Muscle layer of duodenum (tissue), 2 donors: ENCODE results near the gene NDUFC2.
"Not testable (repeated sequence)": the region's sequence is repeated elsewhere in the genome, so short reads cannot be mapped to it uniquely, and the experiment has no call there.

Source experiments
- H3K27ac ChIP-seq: one replicate; pipeline ENCODE4 v1.7.0; 2013; ENCODE audit warnings: mild to moderate bottlenecking, low read length
- H3K27me3 ChIP-seq: one replicate; pipeline ENCODE4 v1.7.0; 2013; ENCODE audit warnings: low read depth, mild to moderate bottlenecking, control low read depth, low read length
- H3K36me3 ChIP-seq, 2 donors: one replicate each; pipeline ENCODE4 v1.7.0; 2013; ENCODE audit warnings: low read length in 2 of 2, control low read depth in 1 of 2, mild to moderate bottlenecking in 1 of 2; ENCODE audit not compliant: insufficient read depth in 2 of 2, control insufficient read depth in 1 of 2
- H3K4me1 ChIP-seq, 2 donors: one replicate each; pipeline ENCODE4 v1.7.0; 2013; ENCODE audit warnings: low read length in 2 of 2, mild to moderate bottlenecking in 2 of 2, control low read depth in 1 of 2, moderate library complexity in 1 of 2; ENCODE audit not compliant: insufficient read depth in 2 of 2, control insufficient read depth in 1 of 2
- H3K4me3 ChIP-seq, 2 donors: one replicate each; pipeline ENCODE4 v1.7.0; 2013; ENCODE audit warnings: low read length in 2 of 2, low read depth in 1 of 2, mild to moderate bottlenecking in 1 of 2
- H3K9me3 ChIP-seq, 2 donors: one replicate each; pipeline ENCODE4 v1.7.0; 2013; ENCODE audit warnings: low read length in 2 of 2, control low read depth in 1 of 2, mild to moderate bottlenecking in 1 of 2; ENCODE audit not compliant: control insufficient read depth in 1 of 2
- donor health status: healthy.

Gene NDUFC2

GRCh38 chr11:78097666-78098385 lies 18.2 kb upstream of the NDUFC2 start:
- Histone ChIP-seq H3K4me3 (no peak overlapping the region), H3K9me3 (no peaks in the 10 kb centered on the region), H3K27me3 (no peaks in the 10 kb centered on the region), H3K36me3 (peaks cover 11 to 21% of the 10 kb centered on the region in 2 donors), H3K4me1 (no peaks in the 10 kb centered on the region), H3K27ac (no peak overlapping the region)

- Histone ChIP-seq H3K4me1 (no peaks in the 10 kb centered on the region), H3K27me3 (no peaks in the 10 kb centered on the region), H3K4me3 (no peak overlapping the region), H3K27ac (no peak overlapping the region), H3K36me3 (peaks cover 0 to 12% of the 10 kb centered on the region in 2 donors), H3K9me3 (no peaks in the 10 kb centered on the region)
These were observed 14.6 kb upstream of the NDUFC2 start for GRCh38 chr11:78094250-78094649.

DNA sequence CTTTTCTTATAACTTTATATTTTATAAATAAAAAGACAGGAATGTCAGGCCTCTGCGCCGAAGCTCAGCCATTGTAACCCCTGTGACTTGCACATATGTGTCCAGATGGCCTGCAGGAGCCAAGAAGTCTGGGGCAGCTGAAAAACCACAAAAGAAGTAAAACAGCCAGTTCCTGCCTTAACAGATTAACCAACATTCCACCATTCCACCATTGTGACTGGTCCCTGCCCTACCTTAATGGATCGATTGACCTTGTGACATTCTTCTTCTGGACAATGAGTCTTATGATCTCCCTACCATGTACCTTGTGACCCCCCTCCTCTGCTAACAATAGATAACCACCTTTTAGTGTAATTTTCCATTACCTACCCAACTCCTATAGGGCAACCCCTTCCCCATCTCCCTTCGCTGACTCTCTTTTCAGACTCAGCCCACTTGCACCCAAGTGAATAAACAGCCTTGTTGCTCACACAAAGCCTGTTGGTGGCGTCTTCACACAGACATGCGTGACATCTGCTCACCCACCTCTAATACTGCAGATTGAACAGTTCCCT lies 6.9 kb upstream of the NDUFC2 start:
- H3K27ac ChIP-seq, H3K4me1 ChIP-seq, H3K4me3 ChIP-seq, H3K9me3 ChIP-seq, H3K36me3 ChIP-seq, H3K27me3 ChIP-seq: not testable (repeated sequence)

GRCh38 chr11:78085972-78086371 lies 6.3 kb upstream of the NDUFC2 start:
- no peak overlapping the region for H3K4me3 ChIP-seq
- no peaks in the 10 kb centered on the region for H3K9me3 ChIP-seq
- H3K27me3 ChIP-seq, result no peaks in the 10 kb centered on the region
- H3K4me1 ChIP-seq, result no peaks in the 10 kb centered on the region
- H3K27ac ChIP-seq, result no peak overlapping the region
- H3K36me3 ChIP-seq, result no peaks in the 10 kb centered on the region

GRCh38 chr11:78084506-78084905 lies 4.8 kb upstream of the NDUFC2 start:
- not testable (repeated sequence) for H3K27me3 ChIP-seq, H3K27ac ChIP-seq, H3K36me3 ChIP-seq, H3K9me3 ChIP-seq, H3K4me3 ChIP-seq, H3K4me1 ChIP-seq

- no peak overlapping the region for H3K4me3 ChIP-seq
- H3K36me3 ChIP-seq, result no peaks in the 10 kb centered on the region
- H3K27me3 ChIP-seq, result no peaks in the 10 kb centered on the region
- peaks cover 7 to 18% of the 10 kb centered on the region in 2 donors for H3K4me1 ChIP-seq
- no peaks in the 10 kb centered on the region for H3K9me3 ChIP-seq
- H3K27ac ChIP-seq, result no peak overlapping the region
These were observed 3.4 kb upstream of the NDUFC2 start for GRCh38 chr11:78083021-78083420.

DNA sequence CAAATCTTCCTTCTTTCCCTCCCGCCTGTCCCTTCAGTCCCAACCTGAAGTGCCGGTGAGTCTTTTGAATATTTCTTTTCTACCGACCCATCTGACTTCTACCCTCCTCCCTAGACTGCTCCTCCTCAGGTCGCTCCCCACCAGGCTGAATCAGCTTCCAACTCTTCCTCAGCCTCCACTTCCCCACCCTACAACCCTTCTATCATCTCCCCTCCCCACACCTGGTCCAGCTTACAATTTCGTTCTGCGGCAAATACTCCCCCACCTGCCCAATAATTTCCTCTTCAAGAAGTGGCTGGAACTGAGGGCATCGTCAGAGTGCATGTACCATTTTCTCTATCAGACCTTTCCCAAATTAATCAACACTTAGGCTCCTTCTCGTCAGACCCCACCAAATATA lies 2.5 kb upstream of the NDUFC2 start:
- H3K9me3 ChIP-seq, result no peaks in the 10 kb centered on the region
- no peaks in the 10 kb centered on the region for H3K27me3 ChIP-seq
- H3K4me3 ChIP-seq, result no peak overlapping the region
- no peak overlapping the region for H3K27ac ChIP-seq
- H3K4me1 ChIP-seq, result peaks cover 8 to 27% of the 10 kb centered on the region in 2 donors
- H3K36me3 ChIP-seq, result no peaks in the 10 kb centered on the region

DNA sequence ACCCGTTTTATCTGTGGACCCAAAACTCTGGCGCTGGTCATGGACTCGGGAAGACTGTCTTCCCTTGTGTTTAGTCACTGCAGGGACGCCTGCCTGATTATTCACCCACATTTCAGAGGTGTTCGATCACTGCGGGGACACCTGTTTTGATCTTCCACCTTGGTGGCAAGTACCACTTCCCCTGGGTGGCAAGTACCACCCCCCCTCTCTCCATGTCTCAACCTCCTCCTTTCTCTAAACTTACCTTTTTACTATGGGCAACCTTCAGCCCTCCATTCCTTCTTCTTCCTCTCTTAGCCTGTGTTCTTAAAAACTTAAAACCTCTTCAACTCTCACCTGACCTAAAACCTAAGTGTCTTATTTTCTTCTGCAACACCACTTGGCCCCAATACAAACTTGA lies 1.9 kb upstream of the NDUFC2 start:
- no peaks in the 10 kb centered on the region for H3K36me3 ChIP-seq
- H3K4me3 ChIP-seq, result no peak overlapping the region
- no peak overlapping the region for H3K27ac ChIP-seq
- no peaks in the 10 kb centered on the region for H3K9me3 ChIP-seq
- no peaks in the 10 kb centered on the region for H3K27me3 ChIP-seq
- H3K4me1 ChIP-seq, result peaks cover 8 to 32% of the 10 kb centered on the region in 2 donors

- Histone ChIP-seq H3K27ac (no peak overlapping the region), H3K36me3 (no peaks in the 10 kb centered on the region), H3K4me3 (no peak overlapping the region), H3K4me1 (peaks cover 8 to 37% of the 10 kb centered on the region in 2 donors), H3K9me3 (no peaks in the 10 kb centered on the region), H3K27me3 (no peaks in the 10 kb centered on the region)
These were observed 1.3 kb upstream of the NDUFC2 start for GRCh38 chr11:78080818-78081495.

DNA sequence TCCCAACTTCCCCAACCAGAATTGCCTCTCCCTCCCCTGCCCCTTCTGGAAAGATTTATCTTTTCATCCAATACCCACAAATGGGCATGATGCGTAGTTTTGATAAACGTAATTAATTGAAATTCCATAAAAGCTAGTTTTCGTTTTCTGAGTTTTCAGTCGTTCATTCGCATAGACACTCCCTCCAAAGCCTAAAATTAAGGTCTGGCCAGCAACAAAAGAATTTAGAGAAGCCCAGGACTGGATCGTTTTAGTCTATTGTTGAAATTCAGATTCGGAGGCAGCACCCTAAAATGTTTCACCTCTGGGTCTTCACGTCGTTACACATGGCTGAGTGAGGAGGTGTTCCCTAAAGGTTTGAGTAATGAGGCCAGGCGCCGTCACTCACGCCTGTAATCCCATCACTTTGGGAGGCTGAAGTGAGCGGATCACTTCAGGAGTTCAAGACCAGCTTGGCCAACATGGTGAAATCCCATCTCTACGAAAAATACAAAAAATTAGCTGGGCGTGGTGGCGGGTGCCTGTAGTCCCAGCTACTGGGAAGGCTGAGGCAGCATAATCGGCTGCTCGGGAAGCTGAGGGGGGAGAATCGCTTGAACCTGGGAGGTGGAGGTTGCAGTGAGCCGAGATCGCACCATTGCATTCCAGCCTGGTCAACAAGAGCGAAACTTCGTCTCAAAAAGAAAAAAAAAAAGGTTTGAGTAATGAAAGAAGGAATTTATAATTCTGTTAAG lies 589 bp upstream of the NDUFC2 start:
- peak overlapping the region; percentile 90 for H3K27ac ChIP-seq
- no peaks in the 10 kb centered on the region for H3K27me3 ChIP-seq
- H3K36me3 ChIP-seq, result no peaks in the 10 kb centered on the region
- no peaks in the 10 kb centered on the region for H3K9me3 ChIP-seq
- H3K4me3 ChIP-seq, result peak overlapping the region; percentile 97 to 100
- H3K4me1 ChIP-seq, result peaks cover 8 to 41% of the 10 kb centered on the region in 2 donors
